ENCODE results near the gene ZSCAN23. TPM values are rescaled to one million over a fixed set of nuclear protein-coding genes. Genes with fewer than 3 reads are reported as not detected.

Gene ZSCAN23
- total and polyA plus RNA-seq, 9 of the 15 experiments (the other 6 are each of a cell fraction or from before 2014, with no cell fraction given) = 0.05 to 0.29 (median 0.21) TPM; not detected in 1

DNA sequence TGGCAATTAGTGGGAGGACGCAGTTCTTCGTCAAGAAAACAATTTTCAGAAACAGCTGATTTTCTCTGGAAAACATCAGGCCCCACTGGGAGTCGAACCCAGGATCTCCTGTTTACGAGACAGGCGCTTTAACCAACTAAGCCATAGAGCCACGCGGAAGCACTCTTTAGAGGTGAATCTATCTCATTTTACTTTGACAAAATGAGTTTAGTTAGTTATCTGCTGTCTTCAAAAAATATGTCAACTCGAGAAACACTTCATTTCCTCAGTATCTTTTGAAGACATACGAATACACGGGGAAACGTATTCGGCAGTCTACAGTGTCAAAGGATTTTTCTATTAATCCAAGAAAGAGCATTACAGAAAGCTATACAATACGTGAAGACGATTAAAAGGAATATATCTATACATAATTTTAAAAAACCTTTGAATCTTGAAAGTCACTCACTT lies 45.6 kb upstream of the ZSCAN23 start (continued):
- TF ChIP-seq RAD21 (CRISPR knock-in tag; conservative IDR thresholded peaks at IDR 0.05 in 1 of 2, IDR thresholded peaks at IDR 0.05 in 1 of 2) (peak; percentile 20 to 28; a peak in 3 of 4 replicates), SIN3B (IDR thresholded peaks at IDR 0.05; ENCODE audit: low read depth) (no peak), NONO (IDR thresholded peaks at IDR 0.05; ENCODE audit: low read depth in 2 of 2, low read length in 1 of 2) (0 out of 4 replicates have a peak, but pooled peaks of 1 of the 2 experiments have one; percentile 12), HCFC1 (IDR thresholded peaks at IDR 0.05; ENCODE audit: low read depth, low read length) (peak; percentile 36; the same call in 1 of the 2 replicates), ZNF586 (CRISPR knock-in tag; conservative IDR thresholded peaks at IDR 0.05) (0 out of 2 replicates have a peak, but pooled peaks have one; percentile 20), NFYB (IDR thresholded peaks at IDR 0.05; ENCODE audit: extremely low read depth, insufficient read length) (no peak), KLF16 (IDR thresholded peaks at IDR 0.05) (0 out of 2 replicates have a peak, but pooled peaks have one; percentile 2), TAF1 (IDR thresholded peaks at IDR 0.05; ENCODE audit: control insufficient read depth, extremely low read depth, insufficient read depth, low read length, severe bottlenecking) (no peak), HDAC1 (IDR thresholded peaks at IDR 0.05) (peak in 1 of 2 experiments; percentile 91; a peak in 2 of 4 replicates), KDM4B (IDR thresholded peaks at IDR 0.05; ENCODE audit: borderline replicate concordance in 2 of 2, low read depth in 1 of 2) (0 out of 4 replicates have a peak, but pooled peaks of 1 of the 2 experiments have one; percentile 36), PTTG1 (tag; IDR thresholded peaks at IDR 0.05; ENCODE audit: low read depth) (no peak), EP300 (IDR thresholded peaks at IDR 0.05; ENCODE audit: low read length) (peak; percentile 59; the same call in 1 of the 2 replicates), ZNF778 (CRISPR knock-in tag; IDR thresholded peaks at IDR 0.05) (no peak), JUN (IDR thresholded peaks at IDR 0.05; ENCODE audit: borderline replicate concordance, low read depth, low read length) (0 out of 2 replicates have a peak, but pooled peaks have one; percentile 34), JUN (CRISPR knock-in tag; IDR thresholded peaks at IDR 0.05; ENCODE audit: borderline replicate concordance) (no peak), TAF7 (tag; IDR thresholded peaks at IDR 0.05) (no peak), ZSCAN29 (IDR thresholded peaks at IDR 0.05) (0 out of 2 replicates have a peak, but pooled peaks have one; percentile 49), HEY1 (CRISPR knock-in tag; IDR thresholded peaks at IDR 0.05; ENCODE audit: borderline replicate concordance) (peak; percentile 43; the same call in 1 of the 2 replicates)
- TF ChIP-seq, protein P1, sequence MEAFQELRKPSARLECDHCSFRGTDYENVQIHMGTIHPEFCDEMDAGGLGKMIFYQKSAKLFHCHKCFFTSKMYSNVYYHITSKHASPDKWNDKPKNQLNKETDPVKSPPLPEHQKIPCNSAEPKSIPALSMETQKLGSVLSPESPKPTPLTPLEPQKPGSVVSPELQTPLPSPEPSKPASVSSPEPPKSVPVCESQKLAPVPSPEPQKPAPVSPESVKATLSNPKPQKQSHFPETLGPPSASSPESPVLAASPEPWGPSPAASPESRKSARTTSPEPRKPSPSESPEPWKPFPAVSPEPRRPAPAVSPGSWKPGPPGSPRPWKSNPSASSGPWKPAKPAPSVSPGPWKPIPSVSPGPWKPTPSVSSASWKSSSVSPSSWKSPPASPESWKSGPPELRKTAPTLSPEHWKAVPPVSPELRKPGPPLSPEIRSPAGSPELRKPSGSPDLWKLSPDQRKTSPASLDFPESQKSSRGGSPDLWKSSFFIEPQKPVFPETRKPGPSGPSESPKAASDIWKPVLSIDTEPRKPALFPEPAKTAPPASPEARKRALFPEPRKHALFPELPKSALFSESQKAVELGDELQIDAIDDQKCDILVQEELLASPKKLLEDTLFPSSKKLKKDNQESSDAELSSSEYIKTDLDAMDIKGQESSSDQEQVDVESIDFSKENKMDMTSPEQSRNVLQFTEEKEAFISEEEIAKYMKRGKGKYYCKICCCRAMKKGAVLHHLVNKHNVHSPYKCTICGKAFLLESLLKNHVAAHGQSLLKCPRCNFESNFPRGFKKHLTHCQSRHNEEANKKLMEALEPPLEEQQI (IDR thresholded peaks at IDR 0.05) = peak; percentile 34; the same call in 1 of the 2 replicates
- TF ChIP-seq, protein P2, sequence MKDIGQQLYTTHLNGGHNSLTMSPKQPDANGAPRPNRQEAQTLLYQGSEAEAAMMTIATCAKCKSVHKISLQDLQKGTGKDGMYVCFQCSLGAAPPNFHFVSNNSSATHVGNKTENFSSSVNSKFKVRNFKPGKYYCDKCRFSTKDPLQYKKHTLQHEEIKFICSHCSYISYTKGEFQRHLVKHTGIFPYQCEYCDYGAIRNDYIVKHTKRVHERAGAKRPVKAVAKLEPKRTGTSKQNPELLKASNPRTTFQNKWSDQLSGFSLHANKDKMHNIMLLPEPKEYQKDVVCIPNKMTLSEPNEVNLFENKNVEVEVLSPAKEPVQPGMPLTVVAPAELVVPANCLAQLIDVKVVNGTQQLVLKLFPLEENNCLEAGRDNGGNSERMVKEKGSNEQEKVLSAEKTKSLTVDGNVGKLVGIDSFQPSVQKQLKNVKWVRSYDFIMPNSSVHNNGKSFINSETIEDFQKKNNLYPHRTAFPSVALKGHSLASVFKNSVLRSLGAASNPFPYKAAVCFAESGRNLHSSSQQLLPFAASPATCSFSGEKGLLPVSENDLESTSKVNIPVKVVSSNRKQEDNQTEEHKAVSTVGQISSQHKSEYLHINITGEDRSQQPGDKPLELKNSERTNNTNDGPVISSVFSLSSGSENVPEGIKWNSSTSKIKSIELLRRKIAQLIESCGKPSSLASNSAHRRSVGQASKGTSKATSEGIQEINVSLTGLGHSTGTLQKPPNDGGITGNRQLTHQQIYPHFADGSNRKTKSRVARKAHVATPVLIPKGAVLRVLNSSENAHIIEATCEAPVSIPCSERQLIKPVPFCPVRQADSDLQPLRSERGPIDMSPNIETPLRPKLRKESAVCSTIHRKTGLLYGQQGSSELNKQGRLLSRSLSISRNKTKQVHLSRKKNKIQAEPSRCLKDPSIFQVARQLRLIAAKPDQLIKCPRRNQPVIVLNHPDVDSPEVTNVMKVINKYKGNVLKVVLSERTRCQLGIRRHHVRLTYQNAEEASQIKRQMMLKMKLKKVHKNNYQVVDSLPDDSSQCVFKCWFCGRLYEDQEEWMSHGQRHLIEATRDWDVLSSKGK (CRISPR knock-in tag; IDR thresholded peaks at IDR 0.05) = no peak
